Measurements from ENCODE around the gene SHISA2.
A peak's percentile ranks its signal among the peaks of the same experiment; 100 is the strongest.

SHISA2 gene

DNA sequence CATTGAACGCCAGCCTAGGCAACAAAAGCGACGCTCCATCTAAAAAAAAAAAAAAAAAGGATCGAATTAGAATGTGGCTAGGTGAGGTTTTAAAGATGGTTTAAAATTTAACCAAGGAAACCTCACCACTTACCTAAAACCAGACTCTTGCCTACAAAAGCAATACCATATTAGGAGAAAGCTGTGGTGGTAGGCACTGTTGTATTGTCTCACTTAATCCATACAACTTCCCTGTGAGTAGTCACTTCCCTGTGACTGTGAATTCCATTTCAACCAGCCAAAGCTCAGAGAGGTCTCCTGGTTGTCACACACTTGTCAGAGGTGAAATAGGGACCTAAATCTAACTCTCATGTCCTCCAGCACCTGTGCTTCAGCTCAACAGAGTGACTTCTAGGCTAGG is 15.4 kb downstream of the SHISA2 start:
- H3K36me3 ChIP-seq, result no peaks in the 10 kb centered on the region
- H3K9me3 ChIP-seq, result peaks cover 10% of the 10 kb centered on the region; the same call in 1 of the 2 replicates
- H3K4me3 ChIP-seq, result no peak overlapping the region
- H3K4me1 ChIP-seq, result no peaks in the 10 kb centered on the region
- H3K9ac ChIP-seq, result no peak overlapping the region
- no peak for TF ChIP-seq Cebpa-rat (IDR thresholded peaks at IDR 0.05)
- no peaks in the 10 kb centered on the region for H4K20me1 ChIP-seq
- H3K27me3 ChIP-seq, result no peaks in the 10 kb centered on the region
- no peak overlapping the region for H3K4me2 ChIP-seq
- no peak overlapping the region for H3K27ac ChIP-seq

DNA sequence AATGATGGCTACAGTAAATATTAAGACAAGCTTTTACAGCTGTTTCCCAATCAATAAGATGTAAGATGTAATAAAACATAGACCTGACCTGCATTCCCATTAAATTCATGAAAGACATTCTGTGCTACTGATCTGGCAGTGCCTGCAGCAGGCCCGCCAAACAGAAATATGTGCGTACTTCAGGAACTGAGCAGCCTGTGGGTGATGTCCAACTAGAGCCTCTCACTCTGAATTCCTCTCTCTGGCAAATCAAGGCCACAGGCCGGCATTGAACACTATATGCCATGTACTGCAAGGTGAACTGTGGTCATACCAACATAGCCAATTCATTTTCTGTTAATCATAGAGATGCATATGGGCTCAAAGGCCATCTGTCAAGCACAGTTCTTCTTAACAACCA is 17.8 kb downstream of the SHISA2 start:
- Histone ChIP-seq H3K36me3 (no peaks in the 10 kb centered on the region), H3K9ac (no peak overlapping the region), H3K9me3 (peaks cover 19% of the 10 kb centered on the region), H3K4me3 (no peak overlapping the region), H3K4me1 (no peaks in the 10 kb centered on the region), H3K4me2 (no peak overlapping the region), H3K27ac (no peak overlapping the region), H3K27me3 (no peaks in the 10 kb centered on the region), H4K20me1 (no peaks in the 10 kb centered on the region)
- TF ChIP-seq Cebpa-rat (IDR thresholded peaks at IDR 0.05), result no peak

DNA sequence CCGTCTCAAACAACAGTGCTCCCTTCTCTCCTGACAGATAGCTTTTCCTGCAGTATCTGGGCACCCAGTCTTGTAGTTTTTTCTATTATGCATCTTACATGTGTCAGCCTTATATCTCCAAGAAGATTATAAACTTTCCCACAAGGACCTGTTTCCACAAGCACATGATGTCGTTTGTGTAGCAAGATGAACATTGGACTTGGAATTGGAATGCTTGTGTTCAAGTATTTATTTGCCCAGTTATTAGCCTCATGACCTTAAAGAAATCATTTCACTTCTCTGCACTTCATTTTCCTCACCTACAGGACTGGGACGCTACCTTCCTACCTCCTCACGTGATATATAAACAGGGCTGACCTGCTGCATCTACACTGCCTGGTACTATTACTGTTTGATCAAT is 21.5 kb downstream of the SHISA2 start:
- peaks cover 19% of the 10 kb centered on the region for H3K9me3 ChIP-seq
- H3K9ac ChIP-seq, result no peak overlapping the region
- no peak overlapping the region for H3K4me3 ChIP-seq
- peaks cover under 1% of the 10 kb centered on the region; the same call in 1 of the 2 replicates for H3K27me3 ChIP-seq
- no peak for TF ChIP-seq Cebpa-rat (IDR thresholded peaks at IDR 0.05)
- H3K4me1 ChIP-seq, result no peaks in the 10 kb centered on the region
- H4K20me1 ChIP-seq, result no peaks in the 10 kb centered on the region
- no peaks in the 10 kb centered on the region for H3K36me3 ChIP-seq
- no peak overlapping the region for H3K27ac ChIP-seq
- H3K4me2 ChIP-seq, result no peak overlapping the region

DNA sequence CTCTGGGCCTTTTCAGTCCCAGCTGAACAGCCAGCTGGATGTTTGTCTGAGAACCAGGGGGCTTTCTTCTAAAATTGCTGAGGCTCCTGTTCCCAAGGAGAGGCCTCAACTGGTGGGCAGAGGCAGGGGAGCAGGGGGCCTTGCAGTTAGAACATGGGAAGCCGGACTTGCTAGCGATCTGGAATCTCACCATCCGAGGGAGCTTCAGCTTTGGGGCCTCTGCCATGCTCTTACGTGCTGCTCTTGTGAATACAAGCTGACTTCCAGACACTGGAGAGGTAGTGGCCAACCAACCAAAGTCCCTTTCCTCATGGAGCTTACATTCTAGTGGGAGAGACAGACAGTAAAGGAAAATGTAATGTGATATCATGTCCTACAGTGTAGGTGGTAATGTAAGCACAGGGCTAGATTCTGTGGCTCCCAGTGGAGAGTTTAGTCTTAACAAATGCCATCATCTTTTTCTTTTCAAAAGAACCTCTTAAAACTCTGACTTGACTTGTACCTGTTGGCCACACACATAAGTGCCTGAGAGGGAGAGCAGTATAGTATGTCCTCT is 22.2 kb downstream of the SHISA2 start:
- H3K27ac ChIP-seq, result no peak overlapping the region
- no peaks in the 10 kb centered on the region for H4K20me1 ChIP-seq
- no peak overlapping the region for H3K4me2 ChIP-seq
- peaks cover 3% of the 10 kb centered on the region; the same call in 1 of the 2 replicates for H3K27me3 ChIP-seq
- H3K9ac ChIP-seq, result no peak overlapping the region
- H3K9me3 ChIP-seq, result peaks cover 19% of the 10 kb centered on the region
- TF ChIP-seq Cebpa-rat (IDR thresholded peaks at IDR 0.05), result no peak
- no peaks in the 10 kb centered on the region for H3K36me3 ChIP-seq
- no peaks in the 10 kb centered on the region for H3K4me1 ChIP-seq
- H3K4me3 ChIP-seq, result no peak overlapping the region

DNA sequence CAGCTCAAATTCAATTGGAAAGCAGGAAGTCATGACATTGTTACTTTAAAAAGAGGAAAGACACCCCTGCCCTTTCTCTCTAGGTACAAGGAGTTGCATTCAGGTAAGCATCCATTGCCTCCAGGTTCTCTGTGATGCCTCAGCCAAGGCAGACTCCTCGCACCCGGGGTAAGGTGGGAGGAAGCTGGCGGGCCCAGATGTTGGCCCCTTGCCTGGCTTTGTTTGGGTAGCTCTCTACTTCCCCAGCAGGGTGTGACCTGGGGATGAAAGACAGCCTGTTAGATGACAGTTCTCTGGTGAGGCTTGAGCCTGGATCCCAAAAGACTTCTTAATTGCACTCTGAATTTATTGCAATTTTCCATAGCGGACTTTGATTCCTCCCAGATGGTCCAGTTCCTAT is 25.6 kb downstream of the SHISA2 start:
- no peaks in the 10 kb centered on the region for H4K20me1 ChIP-seq
- peaks cover 8% of the 10 kb centered on the region for H3K9me3 ChIP-seq
- no peaks in the 10 kb centered on the region for H3K36me3 ChIP-seq
- H3K9ac ChIP-seq, result no peak overlapping the region
- peaks cover 20% of the 10 kb centered on the region for H3K4me1 ChIP-seq
- no peak overlapping the region for H3K4me2 ChIP-seq
- no peak for TF ChIP-seq Cebpa-rat (IDR thresholded peaks at IDR 0.05)
- peaks cover 3% of the 10 kb centered on the region; the same call in 1 of the 2 replicates for H3K27me3 ChIP-seq
- H3K27ac ChIP-seq, result no peak overlapping the region
- no peak overlapping the region for H3K4me3 ChIP-seq

DNA sequence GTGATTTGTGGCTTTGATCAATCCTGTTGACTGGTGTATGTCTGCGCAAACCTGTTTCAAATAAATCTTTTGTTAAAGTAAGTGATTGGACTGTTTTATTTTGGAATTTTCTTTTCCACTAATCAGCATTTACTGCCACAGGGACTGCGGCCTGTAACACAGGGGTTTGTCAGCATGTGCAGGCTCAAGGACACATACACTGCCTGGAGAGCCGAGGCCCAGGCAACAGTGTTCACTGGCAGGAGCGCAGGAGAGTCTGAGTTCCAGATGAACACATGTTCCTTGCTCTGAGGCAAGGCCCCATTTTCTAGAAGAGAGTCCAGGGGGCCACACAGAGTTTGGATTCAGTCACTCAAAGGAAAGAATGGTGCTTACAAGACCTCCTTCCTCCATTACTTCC is 26.0 kb downstream of the SHISA2 start:
- H3K27me3 ChIP-seq, result peaks cover 3% of the 10 kb centered on the region; the same call in 1 of the 2 replicates
- no peaks in the 10 kb centered on the region for H4K20me1 ChIP-seq
- peaks cover under 1% of the 10 kb centered on the region; the same call in 1 of the 2 replicates for H3K36me3 ChIP-seq
- no peak for TF ChIP-seq Cebpa-rat (IDR thresholded peaks at IDR 0.05)
- no peak overlapping the region for H3K4me2 ChIP-seq
- H3K4me3 ChIP-seq, result no peak overlapping the region
- no peak overlapping the region for H3K27ac ChIP-seq
- no peak overlapping the region for H3K9ac ChIP-seq
- peaks cover 25% of the 10 kb centered on the region for H3K4me1 ChIP-seq
- H3K9me3 ChIP-seq, result peaks cover 3% of the 10 kb centered on the region

DNA sequence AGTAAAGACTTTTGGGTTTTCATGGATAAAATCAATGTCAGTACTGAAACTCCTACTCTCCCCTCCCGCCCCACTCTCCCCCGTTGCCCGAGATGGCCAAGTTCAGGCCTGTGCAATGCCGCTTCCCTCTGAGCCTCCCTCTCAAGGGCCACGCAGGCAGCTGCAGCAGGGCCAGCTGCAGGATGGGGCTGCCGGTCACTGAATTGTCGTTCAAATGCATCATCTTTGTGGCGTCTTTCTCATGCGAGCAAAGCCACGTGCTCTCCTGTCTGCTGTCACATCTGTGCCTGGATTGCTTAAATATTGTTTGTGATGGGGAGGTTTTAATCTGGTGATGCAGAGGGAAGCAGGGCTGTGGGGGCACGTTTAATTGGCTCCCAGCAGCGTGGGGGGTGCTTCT is 26.6 kb downstream of the SHISA2 start:
- no peaks in the 10 kb centered on the region for H4K20me1 ChIP-seq
- peaks cover 31% of the 10 kb centered on the region for H3K4me1 ChIP-seq
- H3K9me3 ChIP-seq, result no peaks in the 10 kb centered on the region
- peaks cover 3% of the 10 kb centered on the region; the same call in 1 of the 2 replicates for H3K27me3 ChIP-seq
- H3K4me2 ChIP-seq, result no peak overlapping the region
- no peak overlapping the region for H3K4me3 ChIP-seq
- peaks cover 6% of the 10 kb centered on the region; the same call in 1 of the 2 replicates for H3K36me3 ChIP-seq
- H3K27ac ChIP-seq, result no peak overlapping the region
- no peak for TF ChIP-seq Cebpa-rat (IDR thresholded peaks at IDR 0.05)
- H3K9ac ChIP-seq, result no peak overlapping the region

DNA sequence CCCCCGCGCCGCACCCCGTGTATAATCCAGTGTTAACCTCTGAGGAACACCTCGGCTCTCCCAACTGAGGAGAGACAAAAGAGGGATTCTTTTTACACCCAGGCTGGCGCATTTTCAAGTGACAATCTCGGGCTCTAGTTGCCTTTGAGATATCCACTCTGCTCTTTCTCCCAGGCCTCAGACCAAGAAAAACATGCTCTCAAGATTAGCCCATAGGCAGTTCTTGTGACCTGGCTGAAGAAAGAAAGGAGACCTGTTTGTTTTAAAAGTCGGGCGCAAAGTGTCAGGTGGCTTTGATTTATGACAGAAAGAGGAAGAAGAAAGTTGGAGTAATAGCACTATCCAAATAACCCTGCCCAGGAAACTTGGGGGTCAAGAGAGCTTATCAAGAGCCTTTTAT is 27.3 kb downstream of the SHISA2 start:
- Histone ChIP-seq H3K4me1 (peaks cover 37% of the 10 kb centered on the region), H3K27me3 (peaks cover 3% of the 10 kb centered on the region; the same call in 1 of the 2 replicates), H3K9ac (no peak overlapping the region), H3K36me3 (peaks cover 6% of the 10 kb centered on the region; the same call in 1 of the 2 replicates), H3K27ac (no peak overlapping the region), H3K4me2 (no peak overlapping the region), H3K9me3 (no peaks in the 10 kb centered on the region), H4K20me1 (no peaks in the 10 kb centered on the region), H3K4me3 (no peak overlapping the region)
- TF ChIP-seq Cebpa-rat (IDR thresholded peaks at IDR 0.05), result no peak

DNA sequence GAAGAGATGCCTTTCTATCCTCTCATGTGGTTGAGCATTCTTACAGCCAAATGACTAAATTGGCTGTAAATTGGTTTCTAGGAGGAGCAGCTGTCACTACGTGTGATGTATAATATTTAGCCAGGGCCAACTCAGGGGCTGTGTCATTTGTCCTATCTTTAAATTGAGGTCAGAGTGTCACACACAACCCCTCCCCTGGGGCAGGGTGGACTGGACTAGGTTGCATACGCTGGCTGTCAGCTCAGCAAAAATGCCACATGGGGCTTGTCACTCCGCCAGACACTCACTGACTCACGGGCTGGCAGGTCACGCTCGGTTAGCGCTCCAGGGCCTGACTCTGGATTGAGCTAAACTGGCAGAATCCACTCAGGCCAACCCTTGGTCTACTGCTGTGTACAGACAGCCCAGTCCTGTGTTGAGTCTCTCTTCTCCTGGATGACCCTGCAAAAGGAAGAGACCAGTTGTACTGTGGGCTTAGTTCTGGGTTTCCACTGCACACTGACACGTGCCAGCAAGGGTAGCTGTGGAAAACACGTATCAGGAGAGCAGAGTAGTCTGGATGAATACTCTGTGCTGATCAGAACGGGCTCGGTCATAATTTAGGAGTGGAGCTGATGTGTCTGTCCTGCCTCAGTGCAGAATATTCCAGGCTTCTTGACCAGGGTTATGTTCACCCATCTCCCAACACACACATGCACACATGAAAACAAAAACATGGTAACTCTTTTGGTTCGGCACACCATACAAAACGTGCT is 29.1 kb downstream of the SHISA2 start:
- Histone ChIP-seq H3K4me2 (peak overlapping the region; percentile 68), H3K27me3 (peaks cover 3% of the 10 kb centered on the region; the same call in 1 of the 2 replicates), H3K27ac (no peak overlapping the region), H4K20me1 (no peaks in the 10 kb centered on the region), H3K4me3 (no peak overlapping the region), H3K4me1 (peaks cover 54% of the 10 kb centered on the region), H3K36me3 (peaks cover 6% of the 10 kb centered on the region; the same call in 1 of the 2 replicates), H3K9ac (no peak overlapping the region), H3K9me3 (no peaks in the 10 kb centered on the region)
- no peak for TF ChIP-seq Cebpa-rat (IDR thresholded peaks at IDR 0.05)

DNA sequence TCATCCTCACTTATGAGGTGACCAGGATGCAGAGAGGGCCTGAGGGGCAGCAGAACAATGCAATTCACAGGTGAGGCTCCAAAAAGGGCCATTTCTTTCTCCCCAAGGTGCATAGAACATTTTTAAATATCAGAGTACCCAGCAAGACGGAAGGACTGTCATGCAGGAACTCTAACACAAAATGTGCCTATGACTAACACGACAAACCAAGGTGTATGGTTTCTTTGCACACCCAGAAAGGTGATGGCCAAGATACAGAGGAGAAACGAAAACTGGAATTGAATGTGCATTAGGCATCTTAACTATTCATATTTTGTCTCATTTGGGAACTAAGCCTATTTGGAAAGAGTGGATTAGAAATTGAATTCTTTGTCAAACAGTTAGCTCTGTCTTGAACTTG is 29.9 kb downstream of the SHISA2 start:
- peaks cover 62% of the 10 kb centered on the region for H3K4me1 ChIP-seq
- H3K9ac ChIP-seq, result no peak overlapping the region
- no peaks in the 10 kb centered on the region for H3K9me3 ChIP-seq
- no peak for TF ChIP-seq Cebpa-rat (IDR thresholded peaks at IDR 0.05)
- no peak overlapping the region for H3K27ac ChIP-seq
- peaks cover 3% of the 10 kb centered on the region; the same call in 1 of the 2 replicates for H3K27me3 ChIP-seq
- H4K20me1 ChIP-seq, result no peaks in the 10 kb centered on the region
- peaks cover 6% of the 10 kb centered on the region; the same call in 1 of the 2 replicates for H3K36me3 ChIP-seq
- H3K4me2 ChIP-seq, result peak overlapping the region; percentile 68
- H3K4me3 ChIP-seq, result no peak overlapping the region
